DND-41 (cell line): ENCODE results near the gene LPIN1.

Experiments
- EZH2 ChIP-seq: IDR thresholded peaks from 3 replicates; pipeline ENCODE4 v1.6.1; 2012; ENCODE audit warnings: borderline replicate concordance, low read depth, mild to moderate bottlenecking, moderate library complexity, low read length, inconsistent platforms; ENCODE audit not compliant: severe bottlenecking
- TF ChIP-seq, protein P1 (sequence below): IDR thresholded peaks from 2 replicates; pipeline ENCODE4 v1.5.1; 2012; ENCODE audit warnings: borderline replicate concordance, low read length, moderate library complexity, mild to moderate bottlenecking; ENCODE audit not compliant: poor library complexity, severe bottlenecking; ENCODE audit errors: extremely low read depth

DNA sequence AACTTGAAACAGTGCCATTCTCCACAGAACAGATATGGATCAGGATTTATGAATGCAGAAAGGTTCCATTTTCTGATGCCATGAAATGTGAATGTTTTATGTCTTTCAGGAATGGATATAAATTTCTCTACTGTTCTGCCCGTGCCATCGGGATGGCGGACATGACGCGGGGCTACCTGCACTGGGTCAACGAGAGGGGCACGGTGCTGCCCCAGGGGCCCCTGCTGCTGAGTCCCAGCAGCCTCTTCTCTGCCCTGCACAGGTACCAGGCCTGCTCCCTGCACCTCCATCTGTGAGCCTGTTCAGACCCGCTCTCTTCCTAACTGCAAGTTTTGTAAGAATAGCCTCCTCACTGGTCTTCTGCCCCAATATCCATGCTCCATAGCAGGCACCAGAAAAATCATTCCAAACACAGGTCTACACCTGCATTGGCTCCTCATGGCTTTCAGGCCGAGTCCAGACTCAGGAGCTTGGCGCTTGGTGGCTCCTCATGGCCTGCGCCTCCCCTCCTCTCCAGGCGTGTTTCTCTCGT, 68.6 kb downstream of the LPIN1 start:
- TF ChIP-seq, protein P1, sequence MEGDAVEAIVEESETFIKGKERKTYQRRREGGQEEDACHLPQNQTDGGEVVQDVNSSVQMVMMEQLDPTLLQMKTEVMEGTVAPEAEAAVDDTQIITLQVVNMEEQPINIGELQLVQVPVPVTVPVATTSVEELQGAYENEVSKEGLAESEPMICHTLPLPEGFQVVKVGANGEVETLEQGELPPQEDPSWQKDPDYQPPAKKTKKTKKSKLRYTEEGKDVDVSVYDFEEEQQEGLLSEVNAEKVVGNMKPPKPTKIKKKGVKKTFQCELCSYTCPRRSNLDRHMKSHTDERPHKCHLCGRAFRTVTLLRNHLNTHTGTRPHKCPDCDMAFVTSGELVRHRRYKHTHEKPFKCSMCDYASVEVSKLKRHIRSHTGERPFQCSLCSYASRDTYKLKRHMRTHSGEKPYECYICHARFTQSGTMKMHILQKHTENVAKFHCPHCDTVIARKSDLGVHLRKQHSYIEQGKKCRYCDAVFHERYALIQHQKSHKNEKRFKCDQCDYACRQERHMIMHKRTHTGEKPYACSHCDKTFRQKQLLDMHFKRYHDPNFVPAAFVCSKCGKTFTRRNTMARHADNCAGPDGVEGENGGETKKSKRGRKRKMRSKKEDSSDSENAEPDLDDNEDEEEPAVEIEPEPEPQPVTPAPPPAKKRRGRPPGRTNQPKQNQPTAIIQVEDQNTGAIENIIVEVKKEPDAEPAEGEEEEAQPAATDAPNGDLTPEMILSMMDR: no peak
- no peak for TF ChIP-seq EZH2
